ENCODE data around the gene BPI. TPM values are rescaled to one million over a fixed set of nuclear protein-coding genes. Genes with fewer than 3 reads are reported as not detected.

BPI gene
- total RNA-seq, 1 experiment from 2014 or later: not detected

- WGBS (ENCODE audit: extremely low coverage, insufficient read length, low lambda C conversion rate): no CpG with 5 or more reads among the region's 7 CpGs
- Histone ChIP-seq H2BK12ac (ENCODE audit: insufficient read length, low read depth, low read length) (no peak overlapping the region), H3K23ac (ENCODE audit: insufficient read length, low read depth, low read length) (no peak overlapping the region), H3K23me2 (ENCODE audit: insufficient read length, low read depth, low read length, poor library complexity, severe bottlenecking) (no peaks in the 10 kb centered on the region), H2BK5ac (ENCODE audit: insufficient read length, low read length) (no peak overlapping the region), H3K79me2 (ENCODE audit: insufficient read depth, low read length) (no peaks in the 10 kb centered on the region), H3K9ac (ENCODE audit: extremely low read depth, insufficient read length, low read length) (no peak overlapping the region), H2BK15ac (ENCODE audit: low read depth, low read length) (no peak overlapping the region), H2BK20ac (ENCODE audit: low read depth, low read length, poor library complexity, severe bottlenecking) (no peak overlapping the region), H3K56ac (ENCODE audit: insufficient read length, low read depth, low read length) (no peak overlapping the region), H3K9me3 (ENCODE audit: control insufficient read depth, low read depth, low read length) (no peaks in the 10 kb centered on the region), H3K18ac (ENCODE audit: insufficient read length, low read depth, low read length) (no peak overlapping the region), H3T11ph (ENCODE audit: low read length) (no peak overlapping the region), H4K91ac (ENCODE audit: insufficient read length, low read depth, low read length) (no peak overlapping the region), H4K20me1 (ENCODE audit: control insufficient read depth, insufficient read depth, insufficient read length) (no peaks in the 10 kb centered on the region), H3K4me1 (ENCODE audit: insufficient read depth, low read length) (peaks cover 7% of the 10 kb centered on the region; the same call in 1 of the 2 replicates), H3K14ac (ENCODE audit: insufficient read depth, low read length) (no peak overlapping the region), H4K5ac (ENCODE audit: insufficient read length, low read depth, low read length) (no peak overlapping the region), H3K79me1 (ENCODE audit: insufficient read depth, low read depth, low read length, poor library complexity, severe bottlenecking) (no peaks in the 10 kb centered on the region), H3K4ac (ENCODE audit: low read depth, low read length) (no peak overlapping the region), H3K27ac (ENCODE audit: insufficient read length, low read depth, low read length) (no peak overlapping the region), H2AFZ (ENCODE audit: low read length) (no peak overlapping the region), H2BK120ac (ENCODE audit: low read depth, low read length, poor library complexity, severe bottlenecking) (no peak overlapping the region), H3K27me3 (ENCODE audit: insufficient read depth, low read length) (no peaks in the 10 kb centered on the region), H3K4me2 (ENCODE audit: insufficient read depth, insufficient read length, low read length) (no peak overlapping the region), H4K8ac (replicated peaks; ENCODE audit: insufficient read length, low read depth, low read length) (no peak overlapping the region), H2AK5ac (ENCODE audit: insufficient read length, low read length) (no peak overlapping the region)
- H3K27ac Mint-ChIP-seq: no peak overlapping the region
- H3K4me1 Mint-ChIP-seq: peaks cover 31 to 40% of the 10 kb centered on the region in 2 experiments
- DNase-seq: no peak
- no peaks in the 10 kb centered on the region for H3K36me3 Mint-ChIP-seq (ENCODE audit: insufficient read depth in 1 of 3, low read depth in 3 of 3)
- TF ChIP-seq CTCF (conservative IDR thresholded peaks at IDR 0.05): no peak
- H3K9me3 Mint-ChIP-seq: no peaks in the 10 kb centered on the region
- no peak overlapping the region for H3K4me3 Mint-ChIP-seq
- H3K27me3 Mint-ChIP-seq (ENCODE audit: low read depth): no peaks in the 10 kb centered on the region
Observed at GRCh38 chr20:38357653-38358207, 53.8 kb downstream of the BPI start.
